ENCODE measurements around the gene WBP2.

Gene WBP2

GRCh38 chr17:75820094-75821080 lies 34.7 kb downstream of the WBP2 start:
- Histone ChIP-seq H3K4ac (ENCODE audit: low read depth, low read length) (no peak overlapping the region), H3K9me3 (ENCODE audit: insufficient read depth, low read depth, low read length) (no peaks in the 10 kb centered on the region), H3K27ac (ENCODE audit: low read depth, low read length) (no peak overlapping the region), H3K4me3 (ENCODE audit: low read depth, low read length) (no peak overlapping the region), H3K18ac (ENCODE audit: low read length) (no peak overlapping the region), H3K23ac (ENCODE audit: low read length) (no peak overlapping the region), H3K4me1 (ENCODE audit: control insufficient read depth in 1 of 2, insufficient read depth in 2 of 2, low read length in 2 of 2) (peaks cover 4 to 5% of the 10 kb centered on the region in 2 experiments), H3K27me3 (ENCODE audit: insufficient read depth, low read length) (no peaks in the 10 kb centered on the region), H4K91ac (ENCODE audit: low read depth, low read length) (no peak overlapping the region), H2BK120ac (ENCODE audit: insufficient read depth, low read length, poor library complexity) (no peak overlapping the region), H3K14ac (ENCODE audit: low read length) (no peak overlapping the region), H3K4me2 (ENCODE audit: low read length) (no peak overlapping the region), H3K36me3 (ENCODE audit: control insufficient read depth in 1 of 2, insufficient read depth in 2 of 2, low read length in 2 of 2) (peaks cover 87 to 90% of the 10 kb centered on the region in 2 experiments), H3K79me1 (ENCODE audit: low read length) (no peaks in the 10 kb centered on the region), H4K12ac (ENCODE audit: low read depth, low read length) (no peak overlapping the region), H3K79me2 (ENCODE audit: control insufficient read depth, insufficient read depth, low read length, poor library complexity) (no peaks in the 10 kb centered on the region), H2AFZ (ENCODE audit: insufficient read depth, low read length, poor library complexity) (no peak overlapping the region), H2BK5ac (ENCODE audit: low read depth, low read length, poor library complexity) (no peak overlapping the region), H4K8ac (ENCODE audit: low read depth, low read length) (no peak overlapping the region), H3K9ac (ENCODE audit: low read length) (no peak overlapping the region), H2AK5ac (ENCODE audit: low read length) (no peak overlapping the region), H2BK12ac (ENCODE audit: low read length) (no peak overlapping the region)
- DNase-seq, result peak; percentile 41 to 63
- no CpG with 5 or more reads among the region's 21 CpGs for WGBS (ENCODE audit: extremely low coverage, insufficient coverage, insufficient read length)

GRCh38 chr17:75819678-75820077 lies 35.5 kb downstream of the WBP2 start:
- Histone ChIP-seq H2AK5ac (ENCODE audit: low read length) (no peak overlapping the region), H3K9ac (ENCODE audit: low read length) (no peak overlapping the region), H3K23ac (ENCODE audit: low read length) (no peak overlapping the region), H3K27ac (ENCODE audit: low read depth, low read length) (no peak overlapping the region), H4K8ac (ENCODE audit: low read depth, low read length) (no peak overlapping the region), H3K36me3 (ENCODE audit: control insufficient read depth in 1 of 2, insufficient read depth in 2 of 2, low read length in 2 of 2) (peaks cover 88 to 92% of the 10 kb centered on the region in 2 experiments), H3K18ac (ENCODE audit: low read length) (no peak overlapping the region), H3K9me3 (ENCODE audit: insufficient read depth, low read depth, low read length) (no peaks in the 10 kb centered on the region), H3K27me3 (ENCODE audit: insufficient read depth, low read length) (no peaks in the 10 kb centered on the region), H3K14ac (ENCODE audit: low read length) (no peak overlapping the region), H3K4ac (ENCODE audit: low read depth, low read length) (no peak overlapping the region), H3K4me2 (ENCODE audit: low read length) (no peak overlapping the region), H3K4me3 (ENCODE audit: low read depth, low read length) (no peak overlapping the region), H2BK120ac (ENCODE audit: insufficient read depth, low read length, poor library complexity) (no peak overlapping the region), H3K4me1 (ENCODE audit: control insufficient read depth in 1 of 2, insufficient read depth in 2 of 2, low read length in 2 of 2) (peaks cover 8 to 10% of the 10 kb centered on the region in 2 experiments), H3K79me2 (ENCODE audit: control insufficient read depth, insufficient read depth, low read length, poor library complexity) (no peaks in the 10 kb centered on the region), H4K12ac (ENCODE audit: low read depth, low read length) (no peak overlapping the region), H2AFZ (ENCODE audit: insufficient read depth, low read length, poor library complexity) (no peak overlapping the region), H2BK12ac (ENCODE audit: low read length) (no peak overlapping the region), H4K91ac (ENCODE audit: low read depth, low read length) (no peak overlapping the region), H3K79me1 (ENCODE audit: low read length) (peaks cover 1% of the 10 kb centered on the region), H2BK5ac (ENCODE audit: low read depth, low read length, poor library complexity) (no peak overlapping the region)
- no CpG with 5 or more reads among the region's 16 CpGs for WGBS (ENCODE audit: extremely low coverage, insufficient coverage, insufficient read length)
- DNase-seq, result no peak

GRCh38 chr17:75819116-75819515 lies 36.0 kb downstream of the WBP2 start:
- no peak for DNase-seq
- Histone ChIP-seq H3K18ac (ENCODE audit: low read length) (no peak overlapping the region), H3K36me3 (ENCODE audit: control insufficient read depth in 1 of 2, insufficient read depth in 2 of 2, low read length in 2 of 2) (peaks cover 89 to 92% of the 10 kb centered on the region in 2 experiments), H4K12ac (ENCODE audit: low read depth, low read length) (no peak overlapping the region), H2BK5ac (ENCODE audit: low read depth, low read length, poor library complexity) (no peak overlapping the region), H3K4me2 (ENCODE audit: low read length) (no peak overlapping the region), H4K91ac (ENCODE audit: low read depth, low read length) (no peak overlapping the region), H4K8ac (ENCODE audit: low read depth, low read length) (no peak overlapping the region), H3K23ac (ENCODE audit: low read length) (no peak overlapping the region), H2BK120ac (ENCODE audit: insufficient read depth, low read length, poor library complexity) (no peak overlapping the region), H3K4ac (ENCODE audit: low read depth, low read length) (no peak overlapping the region), H3K4me1 (ENCODE audit: control insufficient read depth in 1 of 2, insufficient read depth in 2 of 2, low read length in 2 of 2) (peaks cover 11 to 14% of the 10 kb centered on the region in 2 experiments), H2BK12ac (ENCODE audit: low read length) (no peak overlapping the region), H2AK5ac (ENCODE audit: low read length) (no peak overlapping the region), H3K79me1 (ENCODE audit: low read length) (peaks cover 4% of the 10 kb centered on the region), H3K14ac (ENCODE audit: low read length) (no peak overlapping the region), H3K4me3 (ENCODE audit: low read depth, low read length) (no peak overlapping the region), H3K27me3 (ENCODE audit: insufficient read depth, low read length) (no peaks in the 10 kb centered on the region), H3K79me2 (ENCODE audit: control insufficient read depth, insufficient read depth, low read length, poor library complexity) (no peaks in the 10 kb centered on the region), H3K9ac (ENCODE audit: low read length) (no peak overlapping the region), H2AFZ (ENCODE audit: insufficient read depth, low read length, poor library complexity) (no peak overlapping the region), H3K9me3 (ENCODE audit: insufficient read depth, low read depth, low read length) (no peaks in the 10 kb centered on the region), H3K27ac (ENCODE audit: low read depth, low read length) (no peak overlapping the region)
- WGBS (ENCODE audit: extremely low coverage, insufficient coverage, insufficient read length), result no CpG with 5 or more reads among the region's 7 CpGs

- H3K79me2 ChIP-seq (ENCODE audit: control insufficient read depth, insufficient read depth, low read length, poor library complexity), result no peaks in the 10 kb centered on the region
- no peak overlapping the region for H3K4me2 ChIP-seq (ENCODE audit: low read length)
- H2BK5ac ChIP-seq (ENCODE audit: low read depth, low read length, poor library complexity), result no peak overlapping the region
- H2BK120ac ChIP-seq (ENCODE audit: insufficient read depth, low read length, poor library complexity), result no peak overlapping the region
- no peak overlapping the region for H4K91ac ChIP-seq (ENCODE audit: low read depth, low read length)
- H3K27me3 ChIP-seq (ENCODE audit: insufficient read depth, low read length), result no peaks in the 10 kb centered on the region
- no peak overlapping the region for H2AFZ ChIP-seq (ENCODE audit: insufficient read depth, low read length, poor library complexity)
- no peak overlapping the region for H3K4me3 ChIP-seq (ENCODE audit: low read depth, low read length)
- DNase-seq, result no peak
- peaks cover 4% of the 10 kb centered on the region for H3K79me1 ChIP-seq (ENCODE audit: low read length)
- peaks cover 89 to 92% of the 10 kb centered on the region in 2 experiments for H3K36me3 ChIP-seq (ENCODE audit: control insufficient read depth in 1 of 2, insufficient read depth in 2 of 2, low read length in 2 of 2)
- no peak overlapping the region for H4K8ac ChIP-seq (ENCODE audit: low read depth, low read length)
- H3K4me1 ChIP-seq (ENCODE audit: control insufficient read depth in 1 of 2, insufficient read depth in 2 of 2, low read length in 2 of 2), result peaks cover 11 to 14% of the 10 kb centered on the region in 2 experiments
- no CpG with 5 or more reads among the region's 16 CpGs for WGBS (ENCODE audit: extremely low coverage, insufficient coverage, insufficient read length)
- no peak overlapping the region for H3K14ac ChIP-seq (ENCODE audit: low read length)
- H3K18ac ChIP-seq (ENCODE audit: low read length), result no peak overlapping the region
- H3K9me3 ChIP-seq (ENCODE audit: insufficient read depth, low read depth, low read length), result no peaks in the 10 kb centered on the region
- H2BK12ac ChIP-seq (ENCODE audit: low read length), result no peak overlapping the region
- H3K4ac ChIP-seq (ENCODE audit: low read depth, low read length), result no peak overlapping the region
- H3K27ac ChIP-seq (ENCODE audit: low read depth, low read length), result no peak overlapping the region
- H3K9ac ChIP-seq (ENCODE audit: low read length), result no peak overlapping the region
- no peak overlapping the region for H4K12ac ChIP-seq (ENCODE audit: low read depth, low read length)
- no peak overlapping the region for H3K23ac ChIP-seq (ENCODE audit: low read length)
- no peak overlapping the region for H2AK5ac ChIP-seq (ENCODE audit: low read length)
These were observed 36.7 kb downstream of the WBP2 start for GRCh38 chr17:75818326-75818885.
